Measurements from ENCODE around the gene ZNF234.
"Not testable (repeated sequence)": the region's sequence is repeated elsewhere in the genome, so short reads cannot be mapped to it uniquely, and the experiment has no call there.

The ZNF234 gene

DNA sequence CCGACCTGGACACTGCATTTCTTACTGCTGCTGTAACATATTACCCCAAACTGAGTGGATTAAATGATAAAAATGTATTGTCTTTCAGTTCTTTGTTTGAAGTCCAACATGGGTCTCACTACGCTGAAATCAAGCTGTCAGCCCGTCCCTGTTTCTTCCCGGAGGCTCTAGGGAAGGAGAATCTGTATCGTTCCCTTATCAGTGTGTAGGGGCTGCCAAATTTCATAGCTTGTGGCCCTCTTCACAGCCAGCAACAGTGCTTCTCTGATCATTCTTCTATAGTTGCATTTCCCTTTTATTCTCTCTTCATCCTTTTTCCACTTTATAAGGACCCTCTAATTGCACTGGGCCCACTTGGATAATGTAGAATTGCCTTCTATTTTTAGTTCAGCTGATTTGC lies 10.1 kb downstream of the ZNF234 start:
- H3K4me1 Mint-ChIP-seq (ENCODE audit: low read depth), result no peaks in the 10 kb centered on the region
- no peak overlapping the region for H3K4me3 Mint-ChIP-seq
- H3K9me3 Mint-ChIP-seq, result peaks cover 49% of the 10 kb centered on the region
- H3K27me3 Mint-ChIP-seq (ENCODE audit: low read depth), result no peaks in the 10 kb centered on the region
- DNase-seq (ENCODE audit: low spot score), result no peak
- peaks cover 77% of the 10 kb centered on the region for H3K36me3 Mint-ChIP-seq (ENCODE audit: low read depth)
- H3K27ac Mint-ChIP-seq, result no peak overlapping the region

GRCh38 chr19:44156475-44156874 lies 15.1 kb downstream of the ZNF234 start:
- DNase-seq (ENCODE audit: low spot score), result no peak
- peaks cover 75% of the 10 kb centered on the region for H3K9me3 Mint-ChIP-seq
- H3K27ac Mint-ChIP-seq, result no peak overlapping the region
- peaks cover 57% of the 10 kb centered on the region for H3K36me3 Mint-ChIP-seq (ENCODE audit: low read depth)
- no peaks in the 10 kb centered on the region for H3K4me1 Mint-ChIP-seq (ENCODE audit: low read depth)
- H3K27me3 Mint-ChIP-seq (ENCODE audit: low read depth), result no peaks in the 10 kb centered on the region
- no peak overlapping the region for H3K4me3 Mint-ChIP-seq

DNA sequence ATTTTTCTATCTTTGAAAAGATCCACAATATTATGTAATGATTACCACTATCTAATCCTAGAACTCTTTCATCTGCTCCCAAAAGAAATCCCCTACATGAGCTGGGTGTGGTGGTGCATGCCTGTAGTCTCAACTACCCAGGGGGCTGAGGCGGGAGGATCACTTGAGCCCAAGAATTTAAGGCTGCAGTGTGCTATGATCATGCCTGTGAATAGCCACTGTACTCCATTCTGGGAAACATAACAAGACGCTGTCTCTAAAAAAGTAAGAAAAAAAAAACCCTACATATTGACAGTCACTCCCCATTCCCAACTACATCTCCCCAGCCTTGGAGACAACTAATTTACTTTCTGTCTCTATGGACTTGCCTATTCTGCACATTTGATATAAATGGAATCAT lies 22.4 kb downstream of the ZNF234 start:
- Mint-ChIP-seq H3K27me3 (ENCODE audit: low read depth) (no peaks in the 10 kb centered on the region), H3K9me3 (peaks cover 62% of the 10 kb centered on the region), H3K4me1 (ENCODE audit: low read depth) (peaks cover 22% of the 10 kb centered on the region), H3K4me3 (no peak overlapping the region), H3K27ac (no peak overlapping the region), H3K36me3 (ENCODE audit: low read depth) (peaks cover 46% of the 10 kb centered on the region)
- DNase-seq (ENCODE audit: low spot score), result no peak

GRCh38 chr19:44164327-44164672 lies 22.9 kb downstream of the ZNF234 start:
- no peak for DNase-seq (ENCODE audit: low spot score)
- Mint-ChIP-seq H3K9me3 (peaks cover 63% of the 10 kb centered on the region), H3K27me3 (ENCODE audit: low read depth) (no peaks in the 10 kb centered on the region), H3K4me1 (ENCODE audit: low read depth) (peaks cover 22% of the 10 kb centered on the region), H3K36me3 (ENCODE audit: low read depth) (peaks cover 51% of the 10 kb centered on the region), H3K4me3 (peak overlapping the region; percentile 98), H3K27ac (peak overlapping the region; percentile 90)

DNA sequence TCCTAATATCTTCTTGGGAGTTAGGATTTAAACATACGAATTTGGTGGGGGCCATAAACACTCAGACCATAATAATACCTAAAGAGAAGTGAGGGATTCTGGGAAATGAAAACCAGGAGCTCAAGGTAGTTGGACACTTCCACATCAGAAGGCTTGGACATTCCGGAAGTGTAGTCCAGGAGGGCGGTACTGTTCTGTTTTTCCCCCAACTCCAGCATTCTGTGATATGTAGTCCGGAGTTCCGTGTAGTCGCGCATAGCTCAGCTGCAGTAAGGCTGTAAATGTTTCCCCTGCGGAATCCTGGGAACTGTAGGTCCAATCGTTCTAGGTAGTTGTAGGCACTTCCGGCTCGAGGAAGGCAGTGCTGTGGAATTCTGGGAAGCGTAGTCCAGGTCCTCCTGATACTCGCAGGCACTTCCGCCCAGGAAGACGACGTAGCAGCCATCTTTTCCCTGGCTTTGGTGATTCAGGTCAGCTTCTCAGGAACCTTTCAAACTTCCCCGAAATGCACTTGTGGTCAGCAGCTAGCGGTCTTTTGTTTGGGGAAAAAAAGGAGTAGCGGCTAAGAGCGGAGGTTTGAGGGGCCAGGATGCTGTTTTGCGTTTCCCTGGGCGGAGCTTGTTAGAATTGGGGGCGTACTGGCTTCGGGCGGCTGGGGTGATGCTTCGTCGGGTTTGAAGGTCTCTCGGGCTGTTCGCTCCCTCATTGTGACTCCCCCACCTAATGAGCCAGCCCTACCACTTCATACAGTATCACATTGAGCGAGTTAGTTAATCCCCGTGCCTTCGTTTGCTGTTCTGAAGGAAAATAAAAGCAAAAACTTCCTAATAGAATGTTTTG lies 23.5 kb downstream of the ZNF234 start, which contains the start of gene ZNF226:
Gene ZNF226, plus strand, starts transcription at position 428 of the 840 bp plus-strand sequence. CDS start 4,981 bp downstream, outside the sequence.
- Mint-ChIP-seq H3K4me3 (peak within 1 kb of the TSS; percentile 98), H3K36me3 (ENCODE audit: low read depth) (peaks cover 57% of the 10 kb centered on the region), H3K27me3 (ENCODE audit: low read depth) (no peaks in the 10 kb centered on the region), H3K27ac (peak within 1 kb of the TSS; percentile 90), H3K4me1 (ENCODE audit: low read depth) (peaks cover 22% of the 10 kb centered on the region), H3K9me3 (peaks cover 65% of the 10 kb centered on the region)
- DNase-seq (ENCODE audit: low spot score), result peak; percentile 79

GRCh38 chr19:44170660-44171059 lies 29.3 kb downstream of the ZNF234 start:
- not testable (repeated sequence) for H3K4me3 Mint-ChIP-seq; H3K27ac Mint-ChIP-seq; DNase-seq (ENCODE audit: low spot score); H3K27me3 Mint-ChIP-seq (ENCODE audit: low read depth)
- Mint-ChIP-seq H3K4me1 (ENCODE audit: low read depth) (peaks cover 12% of the 10 kb centered on the region), H3K9me3 (peaks cover 74% of the 10 kb centered on the region), H3K36me3 (ENCODE audit: low read depth) (peaks cover 92% of the 10 kb centered on the region)

- H3K9me3 Mint-ChIP-seq, result peaks cover 89% of the 10 kb centered on the region
- no peak overlapping the region for H3K27ac Mint-ChIP-seq
- no peak overlapping the region for H3K4me3 Mint-ChIP-seq
Measured at GRCh38 chr19:44176590-44176989, 35.2 kb downstream of the ZNF234 start.

GRCh38 chr19:44180968-44181367 lies 39.6 kb downstream of the ZNF234 start:
- no peak for DNase-seq (ENCODE audit: low spot score)
- Mint-ChIP-seq H3K27ac (no peak overlapping the region), H3K4me1 (ENCODE audit: low read depth) (no peaks in the 10 kb centered on the region), H3K27me3 (ENCODE audit: low read depth) (no peaks in the 10 kb centered on the region), H3K9me3 (peaks cover 85% of the 10 kb centered on the region), H3K4me3 (no peak overlapping the region), H3K36me3 (ENCODE audit: low read depth) (peaks cover 23% of the 10 kb centered on the region)

More at GRCh38 chr19:44176590-44176989, 35.2 kb downstream of the ZNF234 start:
- peaks cover 66% of the 10 kb centered on the region for H3K36me3 Mint-ChIP-seq (ENCODE audit: low read depth)
- no peaks in the 10 kb centered on the region for H3K27me3 Mint-ChIP-seq (ENCODE audit: low read depth)
- no peaks in the 10 kb centered on the region for H3K4me1 Mint-ChIP-seq (ENCODE audit: low read depth)
- DNase-seq (ENCODE audit: low spot score), result no peak

- Mint-ChIP-seq H3K4me1 (ENCODE audit: low read depth) (no peaks in the 10 kb centered on the region), H3K27ac (no peak overlapping the region), H3K9me3 (peaks cover 78% of the 10 kb centered on the region), H3K36me3 (ENCODE audit: low read depth) (peaks cover 11% of the 10 kb centered on the region), H3K4me3 (no peak overlapping the region), H3K27me3 (ENCODE audit: low read depth) (no peaks in the 10 kb centered on the region)
- no peak for DNase-seq (ENCODE audit: low spot score)
Measured at GRCh38 chr19:44182145-44182544, 40.8 kb downstream of the ZNF234 start.

DNA sequence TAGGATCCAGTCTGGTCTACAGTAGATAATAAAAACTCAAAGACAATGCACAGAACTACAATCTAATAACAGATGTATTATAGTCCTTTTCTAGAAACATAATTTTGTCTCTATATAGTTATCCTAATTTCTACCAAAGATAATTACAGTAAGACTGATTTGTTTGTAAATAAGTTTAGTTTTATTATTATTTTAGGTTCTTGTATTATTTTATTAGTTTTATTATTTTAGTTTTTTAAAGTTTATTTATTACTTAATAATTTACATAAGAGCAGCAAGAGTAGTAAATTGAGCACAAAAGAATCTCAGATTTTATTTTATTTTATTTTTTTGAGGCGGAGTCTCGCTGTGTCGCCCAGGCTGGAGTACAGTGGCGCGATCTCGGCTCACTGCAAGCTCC lies 48.7 kb downstream of the ZNF234 start:
- DNase-seq (ENCODE audit: low spot score), result no peak
- H3K4me3 Mint-ChIP-seq, result no peak overlapping the region
- peaks cover 56% of the 10 kb centered on the region for H3K9me3 Mint-ChIP-seq
- H3K27ac Mint-ChIP-seq, result no peak overlapping the region
- H3K27me3 Mint-ChIP-seq (ENCODE audit: low read depth), result no peaks in the 10 kb centered on the region
- H3K4me1 Mint-ChIP-seq (ENCODE audit: low read depth), result no peaks in the 10 kb centered on the region
- no peaks in the 10 kb centered on the region for H3K36me3 Mint-ChIP-seq (ENCODE audit: low read depth)

DNA sequence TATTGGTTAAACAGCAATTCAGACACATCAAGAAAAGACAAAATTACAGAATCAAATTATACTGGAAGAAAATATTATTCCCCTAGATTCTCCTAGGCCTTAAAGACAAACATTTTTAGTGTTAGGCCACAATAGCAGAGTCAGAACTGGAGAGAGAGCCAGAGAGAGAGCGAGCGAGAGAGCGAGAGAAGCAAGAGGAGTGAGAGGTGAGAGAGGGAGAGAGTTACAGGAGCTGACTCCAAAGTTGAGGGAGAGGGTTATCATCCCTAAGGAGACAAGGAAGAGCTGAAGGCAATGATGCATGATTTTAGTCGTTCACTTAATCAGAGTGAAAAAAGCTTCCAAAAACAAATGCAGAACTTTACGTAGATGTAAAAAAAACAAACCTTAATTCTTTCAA lies 50.8 kb downstream of the ZNF234 start:
- Mint-ChIP-seq H3K27ac (no peak overlapping the region), H3K36me3 (ENCODE audit: low read depth) (no peaks in the 10 kb centered on the region), H3K4me3 (no peak overlapping the region), H3K27me3 (ENCODE audit: low read depth) (no peaks in the 10 kb centered on the region), H3K4me1 (ENCODE audit: low read depth) (no peaks in the 10 kb centered on the region), H3K9me3 (peaks cover 62% of the 10 kb centered on the region)
- no peak for DNase-seq (ENCODE audit: low spot score)

- H3K4me3 Mint-ChIP-seq, result no peak overlapping the region
- no peaks in the 10 kb centered on the region for H3K27me3 Mint-ChIP-seq (ENCODE audit: low read depth)
- no peak for DNase-seq (ENCODE audit: low spot score)
- H3K27ac Mint-ChIP-seq, result no peak overlapping the region
- H3K36me3 Mint-ChIP-seq (ENCODE audit: low read depth), result no peaks in the 10 kb centered on the region
- peaks cover 36% of the 10 kb centered on the region for H3K9me3 Mint-ChIP-seq
- H3K4me1 Mint-ChIP-seq (ENCODE audit: low read depth), result no peaks in the 10 kb centered on the region
Measured at GRCh38 chr19:44196772-44197171, 55.4 kb downstream of the ZNF234 start.

DNA sequence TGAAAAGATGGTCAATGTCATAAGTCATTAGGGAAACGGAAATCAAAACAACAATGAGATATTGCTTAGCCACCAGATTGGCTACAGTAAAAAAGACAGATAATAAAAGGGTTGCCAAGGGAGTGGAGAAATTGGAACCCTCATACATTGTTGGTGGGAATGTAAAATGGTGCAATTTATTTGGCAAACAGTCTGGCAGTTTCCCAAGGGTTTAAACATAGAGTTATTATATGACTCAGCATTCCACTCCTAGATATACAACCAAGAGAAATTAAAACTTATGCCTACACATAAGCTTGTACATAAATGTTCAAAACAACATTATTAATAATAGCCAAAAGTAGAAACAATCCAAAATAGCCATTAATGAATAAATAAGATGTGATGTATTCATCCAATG lies 61.1 kb downstream of the ZNF234 start:
- Mint-ChIP-seq H3K27me3 (ENCODE audit: low read depth) (no peaks in the 10 kb centered on the region), H3K27ac (no peak overlapping the region), H3K4me1 (ENCODE audit: low read depth) (peaks cover 6% of the 10 kb centered on the region), H3K36me3 (ENCODE audit: low read depth) (peaks cover 6% of the 10 kb centered on the region), H3K4me3 (no peak overlapping the region), H3K9me3 (peaks cover 31% of the 10 kb centered on the region)
- DNase-seq (ENCODE audit: low spot score), result no peak

GRCh38 chr19:44202974-44203373 lies 61.6 kb downstream of the ZNF234 start:
- Mint-ChIP-seq H3K36me3 (ENCODE audit: low read depth) (peaks cover 6% of the 10 kb centered on the region), H3K9me3 (peaks cover 34% of the 10 kb centered on the region), H3K4me1 (ENCODE audit: low read depth) (peaks cover 7% of the 10 kb centered on the region), H3K27ac (no peak overlapping the region), H3K27me3 (ENCODE audit: low read depth) (no peaks in the 10 kb centered on the region), H3K4me3 (no peak overlapping the region)
- no peak for DNase-seq (ENCODE audit: low spot score)

DNA sequence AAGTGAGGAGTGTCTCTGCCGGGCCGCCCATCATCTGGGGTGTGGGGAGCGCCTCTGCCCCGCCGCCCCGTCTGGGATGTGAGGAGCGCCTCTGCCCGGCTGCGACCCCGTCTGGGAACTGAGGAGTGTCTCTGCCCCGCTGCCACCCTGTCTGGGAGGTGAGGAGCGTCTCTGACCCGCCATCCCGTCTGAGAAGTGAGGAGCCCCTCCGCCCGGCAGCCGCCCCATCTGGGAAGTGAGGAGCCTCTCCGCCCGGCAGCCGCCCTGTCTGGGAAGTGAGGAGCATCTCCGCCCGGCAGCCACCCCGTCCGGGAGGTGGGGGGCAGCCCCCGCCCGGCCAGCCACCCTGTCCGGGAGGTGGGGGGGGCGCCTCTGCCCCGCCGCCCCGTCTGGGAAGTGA lies 62.5 kb downstream of the ZNF234 start:
- not testable (repeated sequence) for H3K27me3 Mint-ChIP-seq (ENCODE audit: low read depth); H3K36me3 Mint-ChIP-seq (ENCODE audit: low read depth); DNase-seq (ENCODE audit: low spot score); H3K4me1 Mint-ChIP-seq (ENCODE audit: low read depth); H3K4me3 Mint-ChIP-seq; H3K27ac Mint-ChIP-seq
- peaks cover 39% of the 10 kb centered on the region for H3K9me3 Mint-ChIP-seq
